ENCODE data around the gene SELL.
A peak's percentile ranks its signal among the peaks of the same experiment; 100 is the strongest.
"Not testable (repeated sequence)": the region's sequence is repeated elsewhere in the genome, so short reads cannot be mapped to it uniquely, and the experiment has no call there.

Gene SELL

DNA sequence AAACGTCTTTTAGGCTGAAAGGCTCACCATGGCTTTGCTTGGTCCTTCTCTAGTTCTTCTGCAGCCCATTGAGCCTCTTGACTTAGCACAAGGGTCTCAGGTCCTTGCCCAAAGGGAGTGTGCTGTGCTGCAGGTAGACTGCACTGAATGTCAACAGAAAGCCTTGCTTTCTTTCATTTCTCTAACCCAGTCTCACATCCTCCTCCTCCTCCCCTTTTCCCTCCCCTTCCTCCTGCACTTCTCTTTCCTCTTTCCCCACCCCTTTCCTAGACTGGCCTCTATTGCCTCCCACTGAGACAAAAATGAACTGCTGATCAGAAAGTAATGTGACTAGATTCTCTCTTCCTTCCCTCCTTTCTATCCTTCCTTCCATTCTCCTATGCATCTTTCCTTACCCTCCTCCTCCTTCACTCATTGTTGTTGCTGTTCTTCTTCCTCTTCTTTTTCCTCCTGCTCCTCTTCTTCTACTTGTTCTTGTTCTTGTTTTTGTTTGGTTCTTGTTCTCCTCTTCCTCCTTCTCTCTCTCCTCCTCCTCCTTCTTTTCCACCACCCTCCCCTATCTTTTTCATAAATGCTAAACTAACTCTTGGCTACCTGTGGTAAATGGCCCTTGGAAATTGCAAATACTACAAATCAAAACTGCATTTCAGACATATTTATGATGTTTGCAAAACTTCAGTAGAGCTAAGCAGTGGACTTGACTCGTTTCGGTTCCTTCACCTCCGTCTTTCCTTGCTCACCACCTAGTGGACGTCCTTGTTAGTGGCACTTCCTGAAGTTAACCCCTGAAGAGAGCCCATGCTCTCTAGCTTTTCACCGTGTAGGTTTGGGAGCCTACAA is at the start of gene SELL:
SELL (minus strand) TSS at position 152 of the 840 bp plus-strand sequence; CDS start at position 30, 122 bp downstream.
- peak; percentile 62 for DNase-seq

DNA sequence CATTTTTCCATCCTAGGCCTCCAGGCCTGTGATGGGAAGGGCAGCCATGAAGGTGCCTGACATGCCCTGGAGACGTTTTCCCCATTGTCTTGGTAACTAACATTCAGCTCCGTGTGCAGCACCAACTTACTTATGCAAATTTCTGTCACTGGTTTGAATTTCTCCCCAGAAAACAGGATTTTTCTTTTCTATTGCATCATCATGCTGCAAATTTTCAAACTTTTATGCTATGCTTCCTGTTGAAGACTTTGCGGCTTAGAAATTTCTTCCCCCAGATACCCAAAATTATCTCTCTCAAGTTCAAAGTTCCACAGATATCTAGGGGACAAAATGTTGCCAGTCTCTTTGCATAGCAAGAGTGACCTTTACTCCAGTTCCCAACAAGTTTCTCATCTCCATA is 47.6 kb upstream of the SELL start:
- DNase-seq, result no peak

DNA sequence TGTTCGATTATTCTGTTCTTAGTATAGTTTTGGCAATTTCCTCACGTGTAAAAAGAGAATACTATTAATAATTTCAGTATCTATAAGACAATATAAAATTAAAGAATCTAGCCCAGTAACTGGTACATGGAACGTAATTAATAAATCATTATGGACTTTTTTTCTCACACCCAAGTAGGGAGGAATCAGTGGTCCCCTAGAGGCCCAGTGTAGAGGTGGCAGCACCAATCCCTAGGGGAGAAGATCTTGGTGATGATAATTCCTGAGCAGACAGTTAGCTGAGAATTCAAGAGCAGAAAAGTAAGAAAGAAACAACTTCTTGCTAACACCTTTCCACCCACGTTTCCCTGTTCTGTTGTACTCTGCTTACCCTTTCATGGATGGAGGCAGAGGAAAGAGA is 42.1 kb upstream of the SELL start:
- no peak for DNase-seq

DNA sequence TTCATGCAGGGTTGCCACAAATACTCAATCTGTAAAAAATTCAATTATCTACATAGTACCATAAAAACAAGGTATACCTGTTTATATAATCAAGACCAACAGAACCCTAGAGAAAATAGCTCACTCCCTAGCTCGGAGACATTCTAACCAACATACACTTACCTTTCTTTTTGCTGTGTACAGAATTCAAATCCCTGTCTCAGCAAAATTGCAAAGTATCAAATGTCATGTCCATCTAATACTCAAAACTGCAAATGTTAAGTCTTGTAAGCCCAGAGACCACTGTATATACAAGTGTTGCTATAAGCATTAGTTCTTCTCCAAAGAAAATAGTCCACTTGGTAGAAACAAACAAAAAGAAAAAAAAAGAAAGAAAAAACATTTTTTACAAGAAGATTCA is 38.6 kb upstream of the SELL start:
- DNase-seq, result no peak

DNA sequence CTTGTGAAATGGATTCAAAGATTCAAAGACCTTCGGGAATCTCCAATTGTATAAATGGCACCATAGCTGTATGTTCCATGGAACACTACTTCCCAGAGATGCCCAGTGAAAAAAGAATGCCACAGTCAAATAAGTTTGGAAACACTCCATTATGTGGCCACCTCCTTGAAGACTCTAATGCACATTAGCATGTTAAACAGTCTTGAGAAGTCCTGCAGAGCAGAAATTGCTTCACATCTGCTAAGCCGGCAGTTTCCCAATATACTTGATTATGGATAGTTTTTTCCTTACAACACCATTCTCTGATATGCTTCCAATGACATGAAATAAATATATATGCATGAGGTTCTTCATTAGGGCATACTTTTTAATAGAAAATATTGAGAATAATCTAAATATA is 35.1 kb upstream of the SELL start:
- no peak for DNase-seq

DNA sequence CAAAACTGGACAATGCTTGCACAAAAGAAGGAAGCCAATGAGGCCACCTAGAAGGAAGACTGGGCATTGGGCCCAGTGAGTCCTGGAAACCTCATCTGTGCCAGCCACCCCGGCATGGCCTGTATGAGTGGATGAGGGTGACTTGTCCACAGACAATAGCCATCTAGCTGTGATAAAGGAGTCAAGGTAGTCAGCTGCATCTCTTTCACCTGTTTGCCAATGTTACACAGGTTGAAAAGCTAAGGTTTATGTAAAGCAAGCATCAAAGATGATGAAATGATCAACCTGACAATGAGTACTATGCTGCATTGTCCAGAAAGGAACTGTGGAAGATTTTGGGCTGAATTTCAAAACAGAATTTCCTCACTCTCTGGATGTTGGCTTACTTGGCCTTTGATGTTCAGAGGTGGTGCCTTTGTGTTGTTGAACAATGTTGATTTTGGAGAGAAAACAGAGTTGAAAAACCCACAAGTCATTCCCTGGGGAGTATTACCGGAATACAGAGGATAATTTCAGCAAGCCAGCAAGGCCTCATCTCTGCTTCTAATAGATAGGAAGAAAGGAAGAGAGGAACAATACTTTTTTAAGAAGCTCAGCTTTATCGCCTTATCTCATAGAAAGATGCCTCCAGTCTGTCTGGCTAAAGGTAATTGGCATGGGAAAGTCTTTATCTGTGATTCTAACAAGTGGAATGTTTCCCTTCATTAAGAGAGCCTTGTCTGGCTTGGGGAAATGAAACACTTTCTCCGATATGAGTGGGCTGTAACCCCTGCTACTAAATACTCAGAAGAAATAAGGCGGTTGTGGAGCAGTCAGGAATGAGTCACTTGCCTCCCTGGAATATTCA is 33.8 kb upstream of the SELL start:
- no peak for DNase-seq

DNA sequence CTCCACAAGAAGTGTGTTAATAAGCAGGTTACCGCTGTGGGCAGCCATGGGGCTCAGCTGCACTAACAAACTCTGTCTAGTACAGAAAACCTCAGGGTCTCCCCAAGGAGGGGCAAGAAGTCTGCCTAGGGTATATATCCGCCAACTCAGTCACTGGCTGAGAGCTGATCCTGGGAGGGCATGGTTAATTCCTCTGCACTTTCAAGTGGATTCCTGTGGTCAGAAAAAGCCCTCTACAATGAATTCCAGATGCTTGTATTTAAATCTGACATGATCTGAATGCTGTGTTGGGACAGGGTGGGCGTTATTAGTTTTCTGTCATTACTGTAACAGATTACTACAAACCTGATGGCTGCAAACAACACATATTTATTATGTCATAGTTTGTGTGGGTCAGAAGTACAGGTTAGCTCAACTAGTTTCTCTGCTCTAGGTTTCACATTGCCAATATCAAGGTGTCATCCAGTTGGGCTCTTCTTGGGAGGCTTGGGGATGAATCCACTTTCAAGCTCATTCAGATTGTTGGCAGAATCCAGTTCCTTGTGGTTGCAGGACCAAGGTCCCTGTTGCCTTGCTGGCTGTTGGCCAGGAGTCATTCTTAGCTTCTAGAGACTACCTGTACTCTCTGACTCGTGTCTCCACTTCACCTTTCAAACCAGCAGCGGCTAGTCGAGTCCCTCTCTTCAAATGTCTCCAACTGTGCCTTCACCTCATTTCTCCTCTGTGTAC is 30.4 kb upstream of the SELL start:
- DNase-seq, result no peak

DNA sequence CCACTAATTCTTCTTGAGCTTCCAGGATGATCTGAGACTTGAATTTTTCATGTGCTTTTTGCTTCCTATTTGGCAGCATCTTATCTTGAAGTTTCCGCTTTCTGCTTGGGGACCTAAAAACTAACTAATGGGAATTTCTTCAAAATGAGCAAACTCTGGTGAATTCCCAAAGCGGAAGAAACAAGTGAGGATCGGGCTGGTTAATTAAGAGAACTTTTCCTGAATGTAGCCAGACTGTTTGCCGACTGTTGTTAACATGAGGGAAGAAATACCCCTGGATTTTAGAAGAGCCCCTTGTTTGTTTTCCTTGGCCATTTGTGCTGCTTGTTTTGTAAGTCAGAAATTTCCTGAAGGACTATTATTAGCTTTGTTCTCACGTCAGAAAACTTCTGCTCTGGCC is 28.6 kb upstream of the SELL start:
- no peak for DNase-seq

DNA sequence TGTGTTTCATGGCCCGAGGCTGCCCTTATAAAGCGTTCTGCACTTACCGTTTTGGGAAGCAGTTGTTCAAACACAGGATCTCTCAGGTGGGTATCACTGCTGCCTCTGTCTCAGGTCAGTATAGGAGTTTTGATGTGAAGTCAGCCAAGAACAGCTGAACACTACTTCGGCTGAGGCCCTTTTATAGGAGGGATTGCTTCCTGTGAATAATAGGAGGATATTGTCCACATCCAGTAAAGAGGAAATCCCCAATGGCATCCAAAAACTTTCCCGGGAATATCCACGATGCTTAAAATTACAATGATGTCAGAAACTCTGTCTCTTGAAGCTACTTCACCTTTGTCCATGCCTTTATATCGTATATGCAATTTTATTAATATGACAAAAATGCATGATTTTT is 22.5 kb upstream of the SELL start, which contains the start of gene SELE:
SELE (minus strand) TSS at position 156 of the 400 bp plus-strand sequence. CDS start 467 bp downstream, outside the sequence.
- no peak for DNase-seq

DNA sequence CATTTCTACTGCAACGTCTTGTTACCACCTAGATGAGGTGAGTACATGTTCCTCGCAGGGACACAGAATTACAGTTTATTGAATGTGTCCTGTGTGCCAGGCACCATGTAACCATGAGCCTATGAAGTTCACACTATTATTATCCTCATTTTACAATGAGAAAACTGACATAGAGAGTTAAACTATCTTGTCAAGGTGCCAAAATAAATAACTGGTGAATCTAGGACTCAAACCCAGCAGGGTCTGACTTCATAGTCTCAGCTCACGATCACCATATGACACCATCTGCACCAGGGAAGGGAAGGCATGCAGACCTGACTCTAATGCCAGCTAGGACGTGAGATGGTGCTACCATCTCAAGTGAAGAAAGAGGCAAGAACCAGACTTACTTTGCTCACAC is 20.0 kb upstream of the SELL start:
- no peak for DNase-seq

DNA sequence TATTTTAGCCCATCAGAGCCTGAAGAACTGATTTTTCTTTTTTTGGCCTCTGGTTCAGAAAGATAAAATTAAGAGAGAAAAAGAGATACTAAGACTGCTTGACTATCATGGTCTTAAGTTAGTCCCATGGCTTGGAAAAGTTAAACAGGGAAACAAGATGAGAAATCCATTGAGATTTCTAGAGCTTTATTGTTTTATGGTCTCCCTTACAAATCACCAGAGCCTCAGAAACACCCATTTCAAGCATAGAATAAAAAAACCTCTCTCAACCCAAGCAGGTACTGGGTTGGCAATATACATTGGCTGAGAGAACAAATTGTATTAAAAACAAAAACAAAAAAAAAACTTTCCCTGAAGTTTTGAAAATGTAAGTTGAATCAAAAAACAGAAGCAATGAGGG is 18.6 kb upstream of the SELL start:
- no peak for DNase-seq

DNA sequence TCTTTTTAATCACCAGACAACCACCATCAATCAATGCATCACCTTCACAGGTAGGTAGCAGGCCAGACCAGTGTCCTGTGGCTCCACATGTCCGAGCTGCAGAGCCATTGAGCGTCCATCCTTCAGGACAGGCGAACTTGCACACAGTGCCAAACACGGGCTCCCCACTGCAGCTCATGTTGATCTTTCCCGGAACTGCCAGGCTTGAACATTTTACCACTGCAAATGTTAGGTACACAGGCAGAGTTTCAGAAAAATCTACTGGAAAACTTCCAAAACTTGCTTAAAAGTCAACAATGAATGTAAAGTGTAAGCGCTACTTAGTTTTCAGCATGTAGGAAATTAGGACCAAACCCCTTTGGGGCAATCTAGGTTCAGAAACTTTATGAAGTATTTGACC is 15.9 kb upstream of the SELL start:
- no peak for DNase-seq

DNA sequence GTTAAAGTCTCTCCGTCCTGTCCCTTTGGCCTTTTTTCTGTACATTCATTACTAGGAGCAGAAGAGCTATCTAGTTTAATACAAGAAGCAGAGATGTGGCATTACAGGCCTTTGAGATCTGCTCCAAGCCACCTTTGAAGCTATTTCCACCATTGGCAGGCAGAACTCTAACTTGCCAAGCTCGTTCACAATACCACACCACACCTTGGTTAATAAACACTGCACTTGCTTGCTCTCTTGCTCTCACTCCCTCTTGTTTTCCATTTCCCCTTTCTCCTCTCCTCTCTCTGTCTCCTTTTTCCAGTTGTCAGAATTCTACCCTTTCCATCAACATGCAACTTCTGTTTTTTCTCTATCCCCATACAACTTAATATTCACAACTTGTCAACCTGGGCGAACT is 15.4 kb upstream of the SELL start:
- no peak for DNase-seq

DNA sequence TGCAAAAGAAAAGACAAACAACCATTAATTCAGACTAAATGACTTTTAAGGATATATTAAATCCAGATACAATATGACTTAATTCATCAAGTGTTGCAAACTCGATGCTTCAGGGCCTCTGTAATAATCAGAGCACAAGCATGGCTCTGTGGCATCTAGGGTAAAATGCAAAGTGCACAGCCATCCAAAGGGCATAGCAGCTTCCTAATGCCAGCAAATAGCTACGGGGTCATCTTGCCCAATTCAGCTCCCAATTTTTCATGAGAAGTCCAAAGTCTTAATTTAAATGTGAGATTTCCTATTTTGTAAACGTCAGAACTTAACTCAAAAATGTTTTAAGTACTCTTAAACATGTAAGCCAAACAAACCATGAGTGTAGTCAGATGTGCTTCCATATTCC is 14.5 kb upstream of the SELL start:
- no peak for DNase-seq

DNA sequence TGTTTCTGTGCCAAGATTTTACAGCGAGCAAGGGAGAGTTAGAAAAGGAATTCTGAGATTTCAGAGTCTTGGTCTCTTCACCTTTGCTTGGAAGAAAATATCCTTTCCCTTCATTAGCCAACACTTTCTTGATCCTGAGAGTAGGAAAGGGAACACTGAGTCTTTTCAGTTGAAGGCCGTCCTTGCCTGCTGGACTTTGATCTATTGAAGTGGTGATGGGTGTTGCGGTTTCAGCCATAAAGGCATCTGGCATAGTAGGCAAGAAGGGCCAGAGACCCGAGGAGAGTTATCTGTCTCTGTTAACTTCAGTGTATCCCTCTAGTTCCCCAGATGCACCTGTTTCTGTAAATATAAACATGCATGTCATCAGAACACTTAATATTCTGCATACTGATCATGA is 12.7 kb upstream of the SELL start:
- DNase-seq, result no peak

DNA sequence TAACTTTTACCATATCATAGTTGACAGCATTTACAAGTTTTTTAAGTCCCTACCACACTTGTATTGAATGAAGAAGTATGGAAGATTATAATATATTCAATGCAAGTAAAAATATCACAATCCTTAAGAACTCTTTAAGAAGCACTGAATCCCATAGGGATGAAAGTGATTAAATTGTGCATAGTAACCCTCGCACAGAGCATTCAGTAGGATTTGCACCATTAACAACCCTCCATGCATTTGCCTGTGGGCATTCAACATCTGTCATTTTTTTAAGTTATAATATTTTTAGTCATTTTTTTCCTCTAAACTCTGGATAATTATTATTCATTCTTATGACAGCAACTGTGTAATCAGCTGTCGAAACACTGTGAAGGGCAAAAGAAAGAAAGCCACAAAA is 12.3 kb upstream of the SELL start:
- no peak for DNase-seq

DNA sequence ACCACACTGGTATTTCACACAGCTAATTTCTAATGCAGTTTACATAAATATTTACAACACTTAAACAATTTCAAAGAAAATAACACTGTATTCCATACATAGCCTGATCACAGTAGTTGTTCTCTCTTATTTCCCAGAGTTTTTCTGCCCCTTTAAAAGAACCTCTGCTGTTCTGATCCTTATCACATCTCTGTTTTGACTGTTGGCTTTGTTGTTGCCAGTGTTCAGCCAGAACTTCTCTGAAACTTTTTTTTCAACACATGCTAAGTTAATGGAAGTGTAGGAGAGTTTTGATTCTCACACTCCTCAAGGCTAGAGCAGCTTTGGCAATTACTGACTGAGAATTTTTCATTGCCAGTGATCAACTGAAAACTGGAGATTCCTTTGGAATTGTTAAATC is 11.4 kb upstream of the SELL start:
- DNase-seq, result no peak

DNA sequence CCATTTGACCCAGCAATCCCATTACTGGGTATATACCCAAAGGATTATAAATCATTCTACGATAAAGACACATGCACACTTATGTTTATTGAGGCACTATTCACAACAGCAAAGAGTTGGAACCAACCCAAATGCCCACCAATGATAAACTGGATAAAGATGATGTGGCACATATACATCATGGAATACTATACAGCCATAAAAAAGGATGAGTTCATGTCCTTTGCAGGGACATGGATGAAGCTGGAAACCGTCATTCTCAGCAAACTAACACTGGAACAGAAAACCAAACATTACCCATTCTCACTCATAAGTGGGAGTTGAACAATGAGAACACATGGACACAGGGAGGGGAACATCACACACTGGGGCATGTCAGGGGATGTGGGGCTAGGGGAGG is 3.7 kb upstream of the SELL start:
- not testable (repeated sequence) for DNase-seq

DNA sequence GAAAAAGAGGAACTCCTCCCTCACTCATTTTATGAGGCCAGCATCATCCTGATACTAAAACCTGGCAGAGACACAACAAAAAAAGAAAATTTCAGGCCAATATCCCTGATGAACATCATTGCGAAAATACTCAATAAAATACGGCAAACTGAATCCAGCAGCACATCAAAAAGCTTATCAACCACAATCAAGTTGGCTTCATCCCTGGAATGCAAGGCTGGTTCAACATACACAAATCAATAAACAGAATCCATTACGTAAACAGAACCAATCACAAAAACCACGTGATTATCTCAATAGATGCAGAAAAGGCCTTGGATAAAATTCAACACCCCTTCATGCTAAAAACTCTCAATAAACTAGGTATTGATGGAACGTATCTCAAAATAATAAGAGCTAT is 1.7 kb upstream of the SELL start:
- not testable (repeated sequence) for DNase-seq

DNA sequence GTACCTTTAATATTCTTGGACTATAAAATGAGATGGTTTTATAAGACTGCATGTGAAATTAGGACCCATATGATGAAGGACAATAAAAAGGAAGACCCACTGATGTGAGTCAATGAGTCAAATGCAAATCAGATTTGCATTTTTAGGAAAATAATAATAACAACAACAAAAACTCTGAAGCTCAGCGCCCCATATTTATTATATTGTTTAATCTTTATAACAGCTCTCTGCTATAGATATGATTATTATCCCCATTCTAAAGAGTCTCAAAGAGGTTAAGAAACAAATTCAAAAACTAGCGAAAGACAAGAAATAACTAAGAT is 850 bp upstream of the SELL start:
- DNase-seq, result no peak

DNA sequence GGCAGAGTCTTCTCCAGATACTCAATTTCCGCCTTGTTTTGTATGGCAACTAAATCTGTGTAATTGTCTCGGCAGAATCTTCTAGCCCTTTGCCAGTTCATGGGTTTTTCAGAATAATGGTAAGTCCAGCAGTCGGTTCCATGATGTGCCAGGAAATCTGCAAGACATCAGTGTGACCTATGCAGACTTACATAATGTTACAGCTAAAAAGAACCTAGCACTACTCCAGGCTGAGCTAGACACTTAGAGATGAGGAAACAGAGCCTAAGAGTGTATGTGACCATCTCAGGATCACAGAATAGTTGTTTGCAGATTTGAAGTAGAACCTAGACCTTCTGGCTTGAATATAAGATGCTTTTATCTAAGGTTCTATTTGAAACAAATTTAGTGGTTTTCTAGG is 2.8 kb downstream of the SELL start:
- DNase-seq, result no peak

DNA sequence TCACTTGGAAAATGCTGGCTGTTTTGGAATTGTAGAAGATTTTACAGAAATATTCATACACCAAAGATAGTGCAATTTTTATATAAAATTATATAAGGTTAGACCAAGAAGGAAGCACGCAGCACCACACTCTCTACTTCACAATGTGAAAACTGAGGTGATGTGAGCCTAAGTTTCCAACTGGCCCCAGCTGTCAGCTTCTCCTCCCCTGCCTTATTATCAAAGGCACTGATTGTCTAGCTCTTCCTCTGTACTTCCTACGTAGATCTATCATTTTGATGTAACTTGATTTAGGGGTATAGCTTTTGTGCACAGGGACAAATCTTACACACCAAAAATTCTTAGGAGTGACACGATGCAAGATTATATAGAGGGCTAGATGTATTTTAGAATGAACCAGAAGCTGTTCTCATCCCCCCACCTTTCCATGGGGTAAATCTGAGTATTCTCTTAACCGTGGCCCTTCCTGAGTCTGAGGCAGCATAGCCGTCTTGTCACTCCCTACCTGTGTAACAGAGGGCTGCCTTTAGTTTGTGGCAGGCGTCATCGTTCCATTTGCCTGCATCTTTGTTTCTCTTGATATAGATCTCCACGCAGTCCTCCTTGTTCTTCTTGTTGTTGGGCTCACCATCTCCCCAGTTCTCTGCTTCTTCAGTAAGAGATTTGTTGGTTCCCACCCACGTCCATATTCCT is 3.4 kb downstream of the SELL start:
- DNase-seq, result no peak

DNA sequence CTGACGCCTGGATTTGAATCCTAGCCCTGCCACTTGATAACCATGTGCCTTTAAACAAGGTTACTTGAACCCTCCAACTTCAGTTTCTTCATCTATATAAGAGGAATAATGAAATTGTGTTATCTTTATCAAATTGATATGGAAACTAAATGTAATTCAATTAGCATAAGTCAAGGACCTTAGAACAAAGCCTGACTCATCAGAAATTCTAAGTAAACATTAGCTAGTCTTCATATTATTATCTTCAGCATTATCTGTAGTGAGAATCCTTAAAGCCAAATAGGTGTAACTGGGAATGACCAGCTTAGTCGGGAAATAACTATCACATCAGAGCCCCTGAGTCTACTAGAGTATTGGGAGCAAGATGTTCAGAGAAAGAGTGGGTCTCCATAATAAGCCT is 6.6 kb downstream of the SELL start:
- no peak for DNase-seq

Measured in activated CD4-positive, CD25-positive, alpha-beta regulatory T cell treated with anti-CD3 and anti-CD28 coated beads, Interleukin-2, amount 50 U/mL, for 72 hours (primary cell).